ENCODE measurements around the gene BUD31.

BUD31 gene

GRCh38 chr7:99438573-99439480 is 30.1 kb downstream of the BUD31 start, which contains the start of the genes CPSF4 and PTCD1:
TSS of gene CPSF4 (plus strand) at chr7:99438943. CDS start at chr7:99439083, 140 bp downstream.
TSS of gene PTCD1 (minus strand) at chr7:99438798. CDS start at chr7:99435242, 3,556 bp downstream.
- peak; percentile 82 for DNase-seq

- no peak for DNase-seq
These were observed 31.4 kb downstream of the BUD31 start for GRCh38 chr7:99440195-99440594.

GRCh38 chr7:99446096-99446495 is 37.3 kb downstream of the BUD31 start:
- DNase-seq, result no peak

GRCh38 chr7:99447943-99448342 is 39.2 kb downstream of the BUD31 start:
- no peak for DNase-seq

- no peak for DNase-seq
These were observed 40.1 kb downstream of the BUD31 start for GRCh38 chr7:99448855-99449254.

GRCh38 chr7:99449326-99449725 is 40.6 kb downstream of the BUD31 start:
- DNase-seq, result no peak

GRCh38 chr7:99451936-99452335 is 43.2 kb downstream of the BUD31 start:
- DNase-seq, result no peak

GRCh38 chr7:99452541-99452940 is 43.8 kb downstream of the BUD31 start:
- no peak for DNase-seq

GRCh38 chr7:99453105-99453504 is 44.3 kb downstream of the BUD31 start:
- no peak for DNase-seq

GRCh38 chr7:99455874-99456273 is 47.1 kb downstream of the BUD31 start:
- no peak for DNase-seq

GRCh38 chr7:99456288-99456687 is 47.5 kb downstream of the BUD31 start:
- no peak for DNase-seq

GRCh38 chr7:99457050-99457649 is 48.4 kb downstream of the BUD31 start:
- DNase-seq, result no peak

- no peak for DNase-seq
These were observed 49.1 kb downstream of the BUD31 start for GRCh38 chr7:99457650-99458493.

- no peak for DNase-seq
These were observed 50.3 kb downstream of the BUD31 start for GRCh38 chr7:99459087-99459486.

GRCh38 chr7:99460651-99461050 is 51.9 kb downstream of the BUD31 start:
- no peak for DNase-seq

GRCh38 chr7:99461221-99461620 is 52.5 kb downstream of the BUD31 start:
- no peak for DNase-seq

GRCh38 chr7:99465421-99465768 is 56.6 kb downstream of the BUD31 start:
- DNase-seq, result no peak

GRCh38 chr7:99468336-99468918 is 59.7 kb downstream of the BUD31 start:
- no peak for DNase-seq

Measured in NCI-H748 treated with DMSO at 0.1 percent for 48 hours (cell line).